Posterior vena cava (tissue), 2 donors: Measurements from ENCODE around the gene IQGAP1. TPM values are rescaled to one million over a fixed set of nuclear protein-coding genes. Genes with fewer than 3 reads are reported as not detected.
"Not testable (repeated sequence)": the region's sequence is repeated elsewhere in the genome, so short reads cannot be mapped to it uniquely, and the experiment has no call there.

ENCODE experiments used
- DNase-seq: peaks from one replicate; pipeline ENCODE4 v3.0.0-alpha.2; 2020; ENCODE audit warnings: low spot score
- intact Hi-C, 2 donors: fragments of 100-400 bp; cut with DNase I; formaldehyde crosslinking; loops; one replicate each; pipeline versions ENCODE4 v1.14.1 to v1.14.2; 2022 to 2023
- total RNA-seq, 2 donors: library from RNA; stranded (reverse); fragmentation: NEBNext Ultra II Directional; extraction: Animal tissue kit (Norgen Biotek cat#: 25700); gene quantifications; one replicate each; pipeline ENCODE4 v1.2.1, GENCODE V29; 2021
- donor health status: DM: yes; HTN: yes; CAD: no.
- donor health status: DM: yes; HTN: yes; CAD: no.

Gene IQGAP1
- total RNA-seq, 2 donors from 2014 or later, result 216 to 265 TPM

DNA sequence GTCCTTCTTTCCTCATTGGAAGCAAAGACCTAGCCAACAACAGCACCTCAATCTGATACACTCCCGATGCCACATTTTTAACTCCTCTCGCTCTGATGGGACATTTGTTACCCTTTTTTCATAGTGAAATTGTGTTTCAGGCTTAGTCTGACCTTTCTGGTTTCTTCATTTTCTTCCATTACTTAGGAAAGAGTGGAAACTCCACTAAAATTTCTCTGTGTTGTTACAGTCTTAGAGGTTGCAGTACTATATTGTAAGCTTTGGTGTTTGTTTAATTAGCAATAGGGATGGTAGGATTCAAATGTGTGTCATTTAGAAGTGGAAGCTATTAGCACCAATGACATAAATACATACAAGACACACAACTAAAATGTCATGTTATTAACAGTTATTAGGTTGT, 112.1 kb downstream of the IQGAP1 start:
- intact Hi-C loops, result loop anchor here in 1 of 2 donors (1.0 to 10.0 kb wide), 2 partner anchors 33 to 385 kb away; partner anchors contain the start of gene FES
- DNase-seq, result no peak

DNA sequence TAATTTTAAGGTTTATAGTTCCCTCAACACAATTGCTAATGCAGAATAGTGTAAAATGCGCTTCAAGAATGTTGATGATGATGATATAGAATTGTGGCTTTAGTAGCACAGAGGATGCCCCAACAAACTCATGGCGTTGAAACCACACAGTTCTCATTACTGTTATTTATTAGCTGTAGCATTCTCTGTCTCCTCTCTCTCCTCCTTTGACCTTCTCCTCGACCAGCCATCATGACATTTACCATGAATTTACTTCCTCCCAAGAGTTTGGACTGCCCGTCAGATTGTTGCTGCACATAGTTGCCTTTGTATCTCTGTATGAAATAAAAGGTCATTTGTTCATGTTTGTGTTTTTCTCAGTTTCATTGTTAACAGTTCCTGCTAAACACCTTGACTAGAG, 113.9 kb downstream of the IQGAP1 start:
- intact Hi-C loops, result loop anchor here in 1 of 2 donors (10.0 kb wide), 1 partner anchor 383 kb away; the partner anchor contains the start of gene FES

DNA sequence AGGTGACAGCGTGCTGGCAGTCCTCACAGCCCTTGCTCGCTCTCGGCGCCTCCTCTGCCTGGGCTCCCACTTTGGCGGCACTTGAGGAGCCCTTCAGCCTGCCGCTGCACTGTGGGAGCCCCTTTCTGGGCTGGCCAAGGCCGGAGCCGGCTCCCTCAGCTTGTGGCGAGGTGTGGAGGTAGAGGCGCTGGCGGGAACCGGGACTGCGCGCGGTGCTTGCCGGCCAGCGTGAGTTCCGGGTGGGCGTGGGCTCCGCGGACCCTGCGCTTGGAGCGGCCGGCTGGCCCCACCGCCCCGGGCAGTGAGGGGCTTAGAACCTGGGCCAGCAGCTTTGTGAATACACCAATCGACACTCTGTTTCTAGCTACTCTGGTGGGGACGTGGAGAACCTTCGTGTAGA, 122.7 kb downstream of the IQGAP1 start:
- DNase-seq, intact Hi-C loops: not testable (repeated sequence)

More for the DNA sequence above, 113.9 kb downstream of the IQGAP1 start:
- no peak for DNase-seq

DNA sequence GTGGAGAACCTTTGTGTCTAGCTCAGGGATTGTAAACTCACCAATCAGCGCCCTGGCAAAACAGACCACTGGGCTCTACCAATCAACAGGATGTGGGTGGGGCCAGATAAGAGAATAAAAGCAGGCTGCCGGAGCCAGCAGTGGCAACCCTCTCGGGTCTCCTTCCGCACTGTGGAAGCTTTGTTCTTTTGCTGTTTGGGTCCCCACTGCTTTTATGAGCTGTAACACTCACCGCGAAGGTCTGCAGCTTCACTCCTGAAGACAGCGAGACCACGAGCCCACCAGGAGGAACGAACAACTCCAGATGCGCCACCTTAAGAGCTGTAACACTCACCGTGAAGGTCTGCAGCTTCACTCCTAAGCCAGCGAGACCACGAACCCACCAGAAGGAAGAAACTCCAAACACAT, 123.2 kb downstream of the IQGAP1 start:
- DNase-seq, intact Hi-C loops: not testable (repeated sequence)

DNA sequence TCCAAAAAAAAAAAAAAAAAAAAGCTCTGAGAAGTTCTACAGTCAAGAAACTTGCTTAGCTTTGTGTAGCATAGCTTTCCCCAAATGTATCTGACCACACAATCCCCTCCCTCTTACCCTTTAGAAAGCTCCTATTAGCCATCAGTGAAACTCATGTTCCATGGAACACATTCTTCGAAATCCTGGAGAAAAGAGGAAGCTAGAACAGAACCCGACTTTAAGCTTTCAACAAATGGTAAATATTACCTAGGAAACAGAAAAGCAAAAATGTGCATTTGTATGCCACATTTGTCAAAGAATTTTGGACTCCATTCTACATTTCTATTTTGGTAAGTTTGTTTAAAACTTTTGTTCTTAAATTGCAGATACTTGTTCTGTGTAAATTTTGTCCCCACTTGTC, 124.2 kb downstream of the IQGAP1 start:
- DNase-seq, result no peak
- intact Hi-C loops, result no loop called here

DNA sequence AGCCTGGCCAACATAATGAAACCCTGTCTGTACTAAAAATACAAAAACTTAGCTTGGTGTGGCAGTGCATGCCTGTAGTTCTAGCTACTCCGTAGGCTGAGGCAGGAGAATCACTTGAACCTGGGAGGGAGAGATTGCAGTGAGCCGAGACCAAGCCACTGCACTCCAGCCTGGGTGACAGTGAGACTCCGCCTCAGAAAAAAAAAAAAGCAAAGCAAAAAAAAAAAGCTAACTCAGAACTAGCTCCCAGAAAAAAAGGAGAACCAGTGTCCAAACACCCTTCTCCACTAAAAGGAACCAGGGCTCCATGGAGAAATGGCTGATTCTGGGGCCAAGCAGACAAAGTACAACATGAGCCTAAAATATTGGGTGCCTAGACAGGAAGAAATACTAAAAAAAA, 124.9 kb downstream of the IQGAP1 start:
- DNase-seq, result no peak
- intact Hi-C loops, result no loop called here

DNA sequence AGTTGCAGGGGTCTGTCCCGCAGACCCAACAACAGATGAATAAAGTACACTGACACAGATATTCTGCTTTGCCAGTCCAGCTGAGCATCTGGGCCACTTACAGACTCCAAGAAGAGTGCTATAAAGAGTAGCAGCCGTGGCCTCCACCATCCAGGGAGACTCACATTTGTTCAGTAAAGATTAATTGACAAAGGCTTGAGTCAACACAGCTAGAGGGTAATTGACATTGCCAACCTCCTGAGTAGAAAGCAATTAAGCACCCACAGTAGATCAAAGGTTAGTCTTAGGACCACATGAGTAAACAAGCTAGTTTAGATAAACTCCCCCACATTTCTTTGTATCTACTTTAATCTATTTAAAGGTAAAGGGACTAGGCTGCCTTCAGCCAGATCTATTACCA, 125.4 kb downstream of the IQGAP1 start:
- DNase-seq, result no peak
- intact Hi-C loops, result no loop called here

DNA sequence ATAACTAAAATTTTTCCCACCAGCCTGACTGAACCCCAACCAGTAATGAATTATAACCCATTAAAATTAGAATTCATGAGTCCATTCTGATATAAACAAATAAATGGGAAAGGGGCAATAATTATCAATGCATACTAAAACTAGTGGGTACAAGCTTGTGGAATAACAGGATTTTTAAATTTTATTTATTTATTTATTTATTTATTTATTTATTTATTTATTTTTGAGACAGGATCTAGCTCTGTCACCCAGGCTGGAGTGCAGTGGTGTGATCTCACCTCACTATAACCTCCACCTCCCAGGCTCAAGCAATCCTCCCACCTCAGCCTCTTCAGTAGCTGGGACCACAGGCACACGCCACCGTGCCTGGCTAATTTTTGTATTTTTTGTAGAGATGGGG, 125.9 kb downstream of the IQGAP1 start:
- intact Hi-C loops, result not testable (repeated sequence)

DNA sequence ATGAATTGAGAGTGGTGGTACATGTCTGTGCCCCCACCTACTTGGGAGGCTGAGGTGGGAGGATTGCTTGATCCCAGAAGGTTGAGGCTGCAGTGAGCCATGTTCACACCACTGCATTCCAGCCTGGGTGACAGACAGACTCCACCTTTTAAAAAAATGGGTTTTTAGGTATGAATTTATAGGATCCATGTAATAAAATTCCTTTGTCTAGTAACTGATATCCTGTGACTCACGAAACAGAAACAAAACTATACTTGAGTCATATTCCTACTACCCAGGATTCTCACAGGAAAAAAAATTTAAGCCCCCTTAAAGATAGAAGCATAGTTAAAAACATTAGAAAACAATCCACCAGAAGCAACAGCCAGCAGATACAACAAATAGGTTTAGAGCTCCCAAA, 131.6 kb downstream of the IQGAP1 start:
- intact Hi-C loops, result no loop called here

More for the DNA sequence above, 125.9 kb downstream of the IQGAP1 start:
- DNase-seq, result not testable (repeated sequence)

DNA sequence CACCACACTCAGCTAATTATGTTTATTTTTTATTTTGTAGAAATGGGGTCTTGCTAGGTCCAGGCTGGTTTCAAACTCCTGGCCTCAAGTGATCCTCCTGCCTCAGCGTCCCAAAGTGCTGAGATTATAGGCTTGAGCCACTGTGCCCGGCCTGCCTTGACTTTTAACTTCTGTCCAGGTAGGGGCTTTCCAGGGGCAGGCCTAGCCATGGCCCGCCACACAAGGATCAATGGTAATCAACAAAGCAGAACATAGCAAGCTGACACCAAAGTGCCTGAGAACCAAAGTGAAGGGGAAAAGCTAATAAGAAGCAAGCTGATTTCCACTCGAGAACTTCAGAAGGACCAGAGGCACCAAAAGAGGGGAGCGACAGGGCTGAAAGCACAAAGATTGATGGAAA, 132.3 kb downstream of the IQGAP1 start:
- no peak for DNase-seq
- intact Hi-C loops, result no loop called here

More for the DNA sequence above, 131.6 kb downstream of the IQGAP1 start:
- no peak for DNase-seq

DNA sequence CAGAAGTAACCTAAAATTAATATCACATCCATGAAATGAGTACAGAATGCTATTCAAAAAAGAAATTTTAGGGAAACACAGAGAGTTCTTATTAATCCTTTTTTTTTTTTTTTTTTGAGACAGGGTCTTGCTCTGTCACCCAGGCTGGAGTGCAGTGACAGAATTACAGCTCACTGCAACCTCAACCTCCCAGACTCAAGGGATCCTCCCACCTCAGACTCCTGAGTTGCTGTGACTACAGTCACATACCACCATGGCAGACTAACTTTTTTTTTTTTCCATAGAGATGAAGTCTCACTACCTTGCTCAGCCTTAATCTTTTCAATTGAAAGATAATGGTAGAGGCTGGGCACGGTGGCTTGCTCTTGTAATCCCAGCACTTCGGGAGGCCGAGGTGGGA, 135.3 kb downstream of the IQGAP1 start:
- intact Hi-C loops, result no loop called here
- DNase-seq, result no peak

DNA sequence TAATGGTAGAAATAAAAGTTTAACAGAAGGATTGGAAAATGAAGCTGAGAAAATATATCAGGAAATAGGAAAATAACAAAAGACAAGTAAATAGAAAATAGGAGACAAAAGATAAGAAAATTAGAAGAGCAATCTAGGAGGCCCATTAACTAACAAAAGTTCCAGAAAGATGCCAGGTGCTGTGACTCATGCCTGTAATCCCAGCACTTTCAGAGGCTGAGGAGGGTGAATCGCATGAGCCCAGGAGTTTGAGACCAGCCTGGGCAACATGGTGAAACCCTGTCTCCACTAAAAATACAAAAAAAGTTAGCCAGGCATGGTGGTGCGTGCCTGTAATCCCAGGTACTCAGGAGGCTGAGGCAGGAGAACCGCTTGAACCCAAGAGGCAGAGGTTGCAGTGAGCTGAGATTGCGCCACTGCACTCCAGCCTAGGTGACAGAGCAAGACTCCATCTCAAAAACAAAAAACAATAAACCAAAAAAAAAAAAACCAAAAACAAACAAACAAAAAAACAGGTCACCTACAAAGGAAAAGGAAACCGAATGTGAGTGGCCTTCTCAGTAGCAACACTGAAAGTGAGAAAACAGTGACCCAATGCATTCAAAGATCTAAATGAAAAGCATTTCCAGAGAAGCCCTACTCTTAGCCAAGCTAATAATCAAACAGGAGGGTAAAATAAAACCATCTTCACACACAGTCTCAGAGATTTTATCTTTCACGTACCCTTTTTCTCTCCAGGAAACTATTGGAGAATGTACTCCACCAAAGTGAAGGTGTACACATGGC, 136.2 kb downstream of the IQGAP1 start:
- intact Hi-C loops, DNase-seq: not testable (repeated sequence)

DNA sequence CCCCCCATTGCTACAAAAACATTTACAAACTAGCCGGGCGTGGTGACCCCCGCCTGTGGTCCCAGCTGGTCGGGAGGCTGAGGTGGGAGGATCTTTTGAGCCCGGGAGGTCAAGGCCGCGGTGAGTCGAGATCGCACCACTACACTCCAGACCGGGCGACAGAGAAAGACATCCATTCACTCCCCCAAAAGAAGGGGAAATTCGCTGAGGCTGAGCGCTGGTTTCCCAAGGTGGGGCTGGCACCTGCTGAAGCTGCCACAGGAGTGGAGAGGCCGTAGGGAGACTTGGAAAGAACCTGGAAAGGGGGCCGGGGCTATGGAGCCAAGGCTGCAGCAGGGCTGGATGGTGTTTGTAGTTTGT, 140.9 kb downstream of the IQGAP1 start:
- DNase-seq, result no peak
- intact Hi-C loops, result no loop called here

DNA sequence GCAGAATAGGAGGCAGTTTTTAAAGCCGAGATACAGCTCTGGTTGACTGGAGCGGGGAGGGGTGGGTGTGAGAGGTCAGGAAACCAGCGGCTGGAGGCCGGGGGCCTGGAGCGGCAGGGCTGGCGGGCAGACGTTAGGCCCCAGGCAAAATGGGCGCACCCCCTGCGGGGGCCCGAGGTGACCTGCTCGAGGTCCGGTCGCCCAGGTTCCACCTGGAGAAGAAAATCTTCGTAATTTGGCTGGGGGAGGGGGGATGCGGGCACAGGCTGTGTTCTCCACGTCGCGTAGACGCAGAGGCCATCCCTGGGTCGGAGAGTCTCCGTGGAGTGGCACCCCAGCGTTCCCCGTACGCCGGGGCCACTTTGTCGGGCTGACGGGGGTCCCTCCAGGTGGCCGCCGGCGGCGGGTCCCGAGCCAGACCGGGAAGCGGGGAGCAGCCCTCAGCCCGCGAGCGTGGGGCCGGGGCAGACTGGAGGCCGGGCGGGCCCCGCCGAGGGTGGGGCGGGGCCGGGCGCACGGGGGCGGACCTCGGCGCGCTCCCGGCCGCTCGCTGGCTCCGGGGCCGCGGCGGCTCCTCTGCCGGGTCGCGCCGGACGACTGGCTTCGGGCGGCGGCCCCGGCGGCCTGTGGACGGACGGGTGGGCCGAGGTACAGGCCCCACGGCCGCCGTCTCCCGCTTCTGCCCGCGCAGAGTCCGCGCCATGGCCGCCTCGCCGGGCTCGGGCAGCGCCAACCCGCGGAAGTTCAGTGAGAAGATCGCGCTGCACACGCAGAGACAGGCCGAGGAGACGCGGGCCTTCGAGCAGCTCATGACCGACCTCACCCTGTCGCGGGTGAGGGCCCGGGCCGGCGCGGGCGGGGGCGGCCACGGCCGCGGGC, 141.6 kb downstream of the IQGAP1 start, which contains the start of gene CRTC3:
Gene CRTC3 (plus strand): TSS at position 553 of the 879 bp plus-strand sequence. CDS start 149 bp downstream, at position 702.
- DNase-seq, result peak; percentile 87
- intact Hi-C loops, result loop anchor here in 1 of 2 donors (10.0 kb wide), 1 partner anchor 65 kb away; no protein-coding TSS in a partner anchor

DNA sequence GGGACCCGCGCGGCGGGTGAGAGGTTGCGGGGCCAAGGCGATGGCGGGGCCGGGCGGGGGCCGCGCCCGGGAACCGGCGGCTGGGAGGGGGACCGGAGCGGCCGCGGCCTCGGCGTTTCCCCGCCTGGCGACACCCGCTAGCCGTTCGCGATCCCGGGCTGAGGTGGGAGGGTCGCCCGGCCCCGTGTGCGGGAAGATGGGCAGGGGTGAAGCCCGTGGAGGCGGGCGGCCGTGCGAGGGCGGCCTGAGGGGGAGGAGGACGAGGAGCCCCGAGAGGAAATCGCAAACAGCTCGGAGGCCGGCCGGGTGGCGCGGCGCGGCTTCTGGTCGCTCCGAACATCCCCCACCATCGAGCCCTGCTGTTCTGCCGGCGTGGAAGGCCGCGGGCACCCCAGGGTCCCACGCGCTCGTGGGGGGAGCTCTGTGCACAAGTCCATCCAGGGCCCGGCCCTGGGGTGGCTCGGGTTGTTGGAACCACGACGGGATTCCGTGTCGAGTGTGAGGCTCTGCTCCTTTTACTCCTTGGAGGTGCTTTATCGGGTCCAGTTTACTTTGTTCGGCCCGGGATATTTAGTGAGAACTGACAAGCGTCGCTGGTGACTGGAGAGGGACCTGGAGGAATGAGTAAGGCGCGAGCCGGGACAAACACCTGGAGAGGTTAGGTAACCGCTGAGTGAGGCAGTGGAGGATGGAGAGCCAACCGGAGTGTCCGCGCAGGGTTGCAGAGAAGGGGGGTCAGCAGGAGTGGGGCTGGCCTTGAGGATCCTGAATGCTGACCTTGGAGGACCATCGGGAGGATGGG, 142.4 kb downstream of the IQGAP1 start:
- peak; percentile 84 for DNase-seq
- intact Hi-C loops, result loop anchor here in 1 of 2 donors (10.0 kb wide), 1 partner anchor 64 kb away; no protein-coding TSS in a partner anchor

DNA sequence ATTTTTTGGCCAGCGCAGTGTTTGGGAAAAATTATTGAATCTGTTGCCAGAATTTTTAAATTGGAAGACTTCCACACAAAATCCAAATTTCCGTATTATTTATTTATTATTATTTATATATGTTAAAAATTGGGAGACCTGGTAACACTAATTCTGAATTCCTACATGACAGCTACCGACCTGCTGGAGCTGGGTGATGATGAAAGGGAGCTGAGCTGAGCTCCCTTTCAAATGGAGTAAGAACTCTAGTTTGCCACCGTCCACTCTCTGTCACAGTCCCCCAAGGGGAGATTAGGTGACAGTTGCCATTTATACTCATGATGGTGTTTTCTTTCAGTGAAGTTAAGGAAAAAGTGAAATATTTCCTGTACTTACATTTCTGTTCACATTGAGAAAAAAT, 143.1 kb downstream of the IQGAP1 start:
- no peak for DNase-seq
- intact Hi-C loops, result loop anchor here in 1 of 2 donors (10.0 kb wide), 1 partner anchor 64 kb away; no protein-coding TSS in a partner anchor

DNA sequence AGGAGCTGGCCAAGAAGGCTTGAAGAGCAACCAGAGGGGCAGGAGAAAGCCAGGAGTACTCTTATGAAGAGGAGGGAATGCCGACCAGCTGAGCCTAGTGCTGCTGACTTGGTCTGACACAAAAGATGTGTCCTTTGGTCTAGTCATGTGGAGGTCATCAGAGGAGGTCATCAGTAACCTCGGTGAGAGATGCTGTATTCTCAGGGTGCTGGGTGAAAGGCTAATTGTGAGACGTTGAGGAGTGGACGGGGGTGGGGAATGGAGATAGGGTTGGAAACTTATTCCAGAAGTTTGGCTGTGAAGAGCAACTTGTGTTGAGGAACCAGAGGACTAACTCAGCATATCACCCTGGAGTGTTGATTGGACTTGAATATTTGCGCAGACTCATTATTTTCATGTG, 147.2 kb downstream of the IQGAP1 start:
- intact Hi-C loops, result loop anchor here in 1 of 2 donors (10.0 kb wide), 1 partner anchor 60 kb away; no protein-coding TSS in a partner anchor
- no peak for DNase-seq

DNA sequence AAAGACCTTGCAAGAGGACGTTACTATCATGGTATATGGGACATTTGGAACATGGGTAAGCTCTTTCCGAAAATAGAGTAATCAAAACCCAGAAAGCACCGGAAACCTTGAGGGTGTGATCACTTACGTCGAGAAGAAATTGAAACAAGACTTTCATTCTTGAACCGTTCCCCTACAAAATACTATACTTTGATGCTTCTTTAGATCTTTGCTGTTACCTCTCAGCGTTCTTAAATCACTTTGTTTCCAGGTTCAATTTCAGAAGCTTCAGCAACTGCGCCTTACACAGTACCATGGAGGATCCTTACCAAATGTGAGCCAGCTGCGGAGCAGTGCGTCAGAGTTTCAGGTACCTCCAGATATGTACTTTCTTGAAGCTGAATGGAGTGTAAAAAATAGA, 151.7 kb downstream of the IQGAP1 start:
- no peak for DNase-seq
- intact Hi-C loops, result loop anchor here in 1 of 2 donors (10.0 kb wide), 1 partner anchor 55 kb away; no protein-coding TSS in a partner anchor

DNA sequence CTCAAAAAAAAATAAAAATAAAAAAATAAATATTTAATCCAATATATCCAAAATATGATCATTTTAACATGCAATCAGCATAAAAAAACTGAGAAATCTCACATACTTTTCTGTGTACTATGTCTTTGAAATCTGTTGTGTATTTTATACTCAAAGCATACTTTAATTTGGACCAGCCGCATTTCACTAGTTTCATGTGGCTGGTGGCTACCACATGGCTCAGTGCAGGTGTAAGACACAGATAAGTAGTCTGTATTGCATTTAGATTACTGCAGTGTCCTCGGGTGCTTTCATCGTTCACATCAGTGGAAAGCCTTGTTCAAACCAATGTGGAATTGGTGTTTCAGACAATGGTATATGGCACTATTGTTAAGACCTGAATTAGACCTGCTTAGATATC, 152.7 kb downstream of the IQGAP1 start:
- intact Hi-C loops, result no loop called here
- DNase-seq, result no peak
